ENCODE results near the gene RGS12. TPM values are rescaled to one million over a fixed set of nuclear protein-coding genes. Genes with fewer than 3 reads are reported as not detected.

RGS12 gene
- total RNA-seq, 1 experiment from 2014 or later: 23.1 TPM

DNA sequence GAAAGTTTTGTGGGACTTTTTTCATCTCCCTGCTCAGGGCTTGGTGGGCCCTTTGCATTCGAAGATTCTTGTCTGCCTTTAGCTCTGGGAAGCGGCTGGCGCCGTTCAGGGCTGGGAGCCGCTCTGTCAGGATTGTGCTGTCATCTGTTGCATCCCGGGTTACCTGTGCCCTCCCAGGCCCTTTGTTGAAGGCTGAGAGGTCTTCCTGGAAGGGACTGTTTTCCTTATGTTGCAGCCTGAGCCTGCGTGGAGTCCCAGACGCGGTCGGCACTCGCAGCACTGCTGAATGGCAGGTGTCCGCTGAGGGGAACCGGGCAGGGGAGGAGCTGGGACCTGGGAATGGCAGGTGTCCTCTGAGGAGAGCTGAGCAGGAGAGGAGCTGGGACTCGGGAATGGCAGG is 15.9 kb downstream of the RGS12 start:
- Mint-ChIP-seq H3K36me3 (ENCODE audit: insufficient read depth, unreplicated experiment) (peaks cover 6% of the 10 kb centered on the region), H3K27ac (ENCODE audit: unreplicated experiment) (no peak overlapping the region), H3K9me3 (ENCODE audit: unreplicated experiment) (no peaks in the 10 kb centered on the region), H3K4me1 (ENCODE audit: low read depth, unreplicated experiment) (no peaks in the 10 kb centered on the region), H3K4me3 (ENCODE audit: unreplicated experiment) (no peak overlapping the region), H3K27me3 (ENCODE audit: insufficient read depth, unreplicated experiment) (no peaks in the 10 kb centered on the region)
- Histone ChIP-seq H3K4me1 (no peaks in the 10 kb centered on the region), H3K27me3 (replicated peaks; ENCODE audit: control insufficient read depth, insufficient read depth, low read length) (no peaks in the 10 kb centered on the region), H3K36me3 (ENCODE audit: control insufficient read depth, insufficient read depth, low read length) (no peaks in the 10 kb centered on the region), H3K9me3 (no peaks in the 10 kb centered on the region), H3K4me3 (ENCODE audit: low read depth, low read length) (no peak overlapping the region)
- CTCF ChIA-PET: no interaction called here
- intact Hi-C loops (cut with micrococcal nuclease; ENCODE audit: unreplicated experiment): no loop called here
- POLR2A ChIA-PET: no interaction called here
- BruUV-seq (replicated peaks): no TSS peak
- no peak for DNase-seq
- TF ChIP-seq, protein P1, sequence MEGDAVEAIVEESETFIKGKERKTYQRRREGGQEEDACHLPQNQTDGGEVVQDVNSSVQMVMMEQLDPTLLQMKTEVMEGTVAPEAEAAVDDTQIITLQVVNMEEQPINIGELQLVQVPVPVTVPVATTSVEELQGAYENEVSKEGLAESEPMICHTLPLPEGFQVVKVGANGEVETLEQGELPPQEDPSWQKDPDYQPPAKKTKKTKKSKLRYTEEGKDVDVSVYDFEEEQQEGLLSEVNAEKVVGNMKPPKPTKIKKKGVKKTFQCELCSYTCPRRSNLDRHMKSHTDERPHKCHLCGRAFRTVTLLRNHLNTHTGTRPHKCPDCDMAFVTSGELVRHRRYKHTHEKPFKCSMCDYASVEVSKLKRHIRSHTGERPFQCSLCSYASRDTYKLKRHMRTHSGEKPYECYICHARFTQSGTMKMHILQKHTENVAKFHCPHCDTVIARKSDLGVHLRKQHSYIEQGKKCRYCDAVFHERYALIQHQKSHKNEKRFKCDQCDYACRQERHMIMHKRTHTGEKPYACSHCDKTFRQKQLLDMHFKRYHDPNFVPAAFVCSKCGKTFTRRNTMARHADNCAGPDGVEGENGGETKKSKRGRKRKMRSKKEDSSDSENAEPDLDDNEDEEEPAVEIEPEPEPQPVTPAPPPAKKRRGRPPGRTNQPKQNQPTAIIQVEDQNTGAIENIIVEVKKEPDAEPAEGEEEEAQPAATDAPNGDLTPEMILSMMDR (IDR thresholded peaks at IDR 0.05; ENCODE audit: insufficient read depth in 1 of 2, low read depth in 1 of 2, low read length in 1 of 2, severe bottlenecking in 1 of 2, unreplicated experiment in 1 of 2): no peak

DNA sequence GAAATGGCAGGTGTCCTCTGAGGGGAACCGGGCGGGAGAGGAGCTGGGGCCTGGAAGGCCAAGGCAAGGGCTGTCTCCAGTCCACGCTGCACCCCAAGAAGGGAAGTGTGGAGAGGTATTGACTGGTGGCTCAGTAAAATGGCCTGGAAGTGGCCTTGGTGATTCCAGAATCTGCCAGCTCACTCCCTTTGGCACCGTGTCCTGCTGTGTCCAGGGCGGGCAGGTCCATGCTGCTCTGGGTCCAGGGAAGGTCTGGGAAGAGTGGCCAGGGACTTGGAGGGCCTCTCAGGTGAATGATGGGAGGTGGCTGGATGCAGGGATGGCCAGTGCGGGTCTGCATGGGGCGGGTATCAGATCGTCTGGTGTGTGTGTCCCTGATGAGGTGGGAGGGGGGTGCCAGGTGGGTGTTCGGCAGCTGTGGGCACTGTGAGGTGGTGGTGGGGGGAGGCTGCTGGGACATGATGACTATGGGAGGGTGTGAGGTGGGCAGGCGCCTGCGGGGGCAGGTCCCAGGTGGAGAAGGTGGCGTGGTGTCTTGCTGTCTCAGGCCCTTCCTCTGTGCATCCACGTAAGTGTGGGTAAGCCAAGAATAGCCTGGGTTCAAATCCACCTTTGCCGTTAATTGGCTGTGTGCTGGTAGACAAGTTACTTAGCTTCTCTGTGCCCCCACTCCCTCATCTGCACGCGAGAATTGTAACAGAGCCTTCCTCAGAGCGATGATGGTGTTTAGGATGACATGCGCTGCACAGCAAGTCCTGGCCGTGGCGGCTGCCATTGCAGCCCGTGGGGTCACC is 17.7 kb downstream of the RGS12 start:
- no peaks in the 10 kb centered on the region for H3K36me3 ChIP-seq (ENCODE audit: control insufficient read depth, insufficient read depth, low read length)
- Mint-ChIP-seq H3K4me1 (ENCODE audit: low read depth, unreplicated experiment) (no peaks in the 10 kb centered on the region), H3K36me3 (ENCODE audit: insufficient read depth, unreplicated experiment) (peaks cover 6% of the 10 kb centered on the region), H3K9me3 (ENCODE audit: unreplicated experiment) (no peaks in the 10 kb centered on the region), H3K4me3 (ENCODE audit: unreplicated experiment) (no peak overlapping the region), H3K27ac (ENCODE audit: unreplicated experiment) (no peak overlapping the region), H3K27me3 (ENCODE audit: insufficient read depth, unreplicated experiment) (no peaks in the 10 kb centered on the region)
- H3K9me3 ChIP-seq: no peaks in the 10 kb centered on the region
- no peak overlapping the region for H3K4me3 ChIP-seq (ENCODE audit: low read depth, low read length)
- no peaks in the 10 kb centered on the region for H3K4me1 ChIP-seq
- intact Hi-C loops (cut with micrococcal nuclease; ENCODE audit: unreplicated experiment): no loop called here
- ChIA-PET CTCF (interaction anchor here (1.2 kb wide), 1 partner anchor 18 kb away, joined by 3 read pairs; the partner anchor contains the start of gene RGS12), POLR2A (no interaction called here)
- no peak for DNase-seq
- H3K27me3 ChIP-seq (replicated peaks; ENCODE audit: control insufficient read depth, insufficient read depth, low read length): no peaks in the 10 kb centered on the region
- TF ChIP-seq, protein P1 (IDR thresholded peaks at IDR 0.05; ENCODE audit: insufficient read depth in 1 of 2, low read depth in 1 of 2, low read length in 1 of 2, severe bottlenecking in 1 of 2, unreplicated experiment in 1 of 2): no peak
- no TSS peak for BruUV-seq (replicated peaks)

DNA sequence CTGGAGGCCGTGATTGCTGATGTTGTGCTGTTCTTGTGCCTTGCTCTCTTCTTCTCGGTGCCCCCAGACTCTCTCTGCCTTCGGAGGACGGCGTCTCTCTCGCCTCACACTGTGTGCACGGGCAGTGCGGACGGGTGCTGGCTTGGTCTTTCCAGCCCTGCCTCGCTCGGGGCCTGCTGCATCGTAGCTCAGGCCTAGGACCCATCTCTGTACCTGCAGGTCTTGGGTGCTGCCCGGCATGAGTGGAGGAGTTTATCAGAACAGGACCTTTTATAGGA is 18.2 kb downstream of the RGS12 start:
- intact Hi-C loops (cut with micrococcal nuclease; ENCODE audit: unreplicated experiment): no loop called here
- Mint-ChIP-seq H3K27ac (ENCODE audit: unreplicated experiment) (no peak overlapping the region), H3K9me3 (ENCODE audit: unreplicated experiment) (no peaks in the 10 kb centered on the region), H3K4me3 (ENCODE audit: unreplicated experiment) (no peak overlapping the region), H3K4me1 (ENCODE audit: low read depth, unreplicated experiment) (no peaks in the 10 kb centered on the region), H3K27me3 (ENCODE audit: insufficient read depth, unreplicated experiment) (no peaks in the 10 kb centered on the region), H3K36me3 (ENCODE audit: insufficient read depth, unreplicated experiment) (peaks cover 9% of the 10 kb centered on the region)
- no peak for DNase-seq
- POLR2A ChIA-PET: no interaction called here
- no peaks in the 10 kb centered on the region for H3K4me1 ChIP-seq
- H3K9me3 ChIP-seq: no peaks in the 10 kb centered on the region
- no peaks in the 10 kb centered on the region for H3K27me3 ChIP-seq (replicated peaks; ENCODE audit: control insufficient read depth, insufficient read depth, low read length)
- TF ChIP-seq, protein P1 (IDR thresholded peaks at IDR 0.05; ENCODE audit: insufficient read depth in 1 of 2, low read depth in 1 of 2, low read length in 1 of 2, severe bottlenecking in 1 of 2, unreplicated experiment in 1 of 2): no peak
- no peaks in the 10 kb centered on the region for H3K36me3 ChIP-seq (ENCODE audit: control insufficient read depth, insufficient read depth, low read length)
- CTCF ChIA-PET: no interaction called here
- no TSS peak for BruUV-seq (replicated peaks)
- H3K4me3 ChIP-seq (ENCODE audit: low read depth, low read length): no peak overlapping the region

Data from Caco-2 (cell line).